Epithelial cell of proximal tubule (primary cell): Measurements from ENCODE around the gene ZNF385B. TPM values are rescaled to one million over a fixed set of nuclear protein-coding genes. Genes with fewer than 3 reads are reported as not detected.

ENCODE experiments used
- DNase-seq: peaks from one replicate; pipeline ENCODE4 v3.0.0-alpha.2; 2011; ENCODE audit warnings: low read depth
- H3K4me3 ChIP-seq: 2 replicates; pipeline ENCODE4 v1.5.1; 2011; ENCODE audit warnings: low read depth, mild to moderate bottlenecking, low read length
- total RNA-seq: library from RNA; depleted of rRNA; stranded (reverse); fragments of >200 nt; gene quantifications from 2 replicates; pipeline ENCODE4 v1.2.3, GENCODE V29; 2015
- TF ChIP-seq, protein P1 (sequence below): conservative IDR thresholded peaks from 2 replicates; pipeline ENCODE4 v1.5.1; 2012; ENCODE audit warnings: low read depth, mild to moderate bottlenecking, low read length

The ZNF385B gene
- total RNA-seq, 1 donor from 2014 or later: 0.69 TPM

DNA sequence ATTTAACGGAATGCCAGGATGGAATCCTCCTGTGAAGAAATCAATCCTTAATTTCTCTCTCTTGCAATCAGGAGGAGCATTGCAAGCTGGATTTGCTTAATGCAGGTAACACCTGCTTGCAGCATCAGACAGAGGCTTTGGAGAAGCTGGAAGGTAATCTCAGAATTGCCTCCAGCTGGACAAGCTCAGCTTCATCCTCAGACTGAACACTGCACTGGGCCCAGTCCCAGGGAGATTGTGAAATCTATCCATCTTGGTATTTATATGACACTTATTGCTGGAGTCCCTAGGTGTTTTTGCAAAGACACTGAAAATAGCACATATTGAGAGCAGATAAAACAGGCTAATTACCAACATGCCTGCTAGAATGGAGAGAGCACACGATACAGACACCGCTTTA lies 417.4 kb downstream of the ZNF385B start:
- no peak overlapping the region for H3K4me3 ChIP-seq
- DNase-seq: no peak
- TF ChIP-seq, protein P1, sequence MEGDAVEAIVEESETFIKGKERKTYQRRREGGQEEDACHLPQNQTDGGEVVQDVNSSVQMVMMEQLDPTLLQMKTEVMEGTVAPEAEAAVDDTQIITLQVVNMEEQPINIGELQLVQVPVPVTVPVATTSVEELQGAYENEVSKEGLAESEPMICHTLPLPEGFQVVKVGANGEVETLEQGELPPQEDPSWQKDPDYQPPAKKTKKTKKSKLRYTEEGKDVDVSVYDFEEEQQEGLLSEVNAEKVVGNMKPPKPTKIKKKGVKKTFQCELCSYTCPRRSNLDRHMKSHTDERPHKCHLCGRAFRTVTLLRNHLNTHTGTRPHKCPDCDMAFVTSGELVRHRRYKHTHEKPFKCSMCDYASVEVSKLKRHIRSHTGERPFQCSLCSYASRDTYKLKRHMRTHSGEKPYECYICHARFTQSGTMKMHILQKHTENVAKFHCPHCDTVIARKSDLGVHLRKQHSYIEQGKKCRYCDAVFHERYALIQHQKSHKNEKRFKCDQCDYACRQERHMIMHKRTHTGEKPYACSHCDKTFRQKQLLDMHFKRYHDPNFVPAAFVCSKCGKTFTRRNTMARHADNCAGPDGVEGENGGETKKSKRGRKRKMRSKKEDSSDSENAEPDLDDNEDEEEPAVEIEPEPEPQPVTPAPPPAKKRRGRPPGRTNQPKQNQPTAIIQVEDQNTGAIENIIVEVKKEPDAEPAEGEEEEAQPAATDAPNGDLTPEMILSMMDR: no peak

- TF ChIP-seq, protein P1: no peak
- DNase-seq: no peak
- no peak overlapping the region for H3K4me3 ChIP-seq
Measured at GRCh38 chr2:179443180-179443579, 418.2 kb downstream of the ZNF385B start.

GRCh38 chr2:179442206-179442605 lies 419.2 kb downstream of the ZNF385B start:
- DNase-seq: no peak
- TF ChIP-seq, protein P1: no peak
- H3K4me3 ChIP-seq: no peak overlapping the region

DNA sequence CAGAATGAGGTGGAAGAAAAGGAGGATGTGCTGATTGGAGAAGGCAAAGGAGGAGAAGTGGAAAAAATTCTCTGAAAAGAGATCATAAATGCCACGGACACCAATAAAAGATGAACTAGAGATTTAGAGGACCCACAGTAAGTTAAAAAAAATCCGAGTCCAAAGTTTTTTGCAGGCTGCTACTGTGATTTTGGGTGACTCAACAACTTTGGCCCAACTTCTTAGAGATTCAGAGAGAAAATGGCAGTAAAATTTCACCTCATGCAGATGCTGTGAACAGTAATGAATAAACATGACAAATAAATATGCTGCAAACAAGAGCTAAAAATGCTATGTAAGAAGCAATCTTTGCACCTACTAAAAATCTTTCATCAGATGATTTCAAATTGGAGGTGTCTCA lies 419.9 kb downstream of the ZNF385B start:
- TF ChIP-seq, protein P1: no peak

DNA sequence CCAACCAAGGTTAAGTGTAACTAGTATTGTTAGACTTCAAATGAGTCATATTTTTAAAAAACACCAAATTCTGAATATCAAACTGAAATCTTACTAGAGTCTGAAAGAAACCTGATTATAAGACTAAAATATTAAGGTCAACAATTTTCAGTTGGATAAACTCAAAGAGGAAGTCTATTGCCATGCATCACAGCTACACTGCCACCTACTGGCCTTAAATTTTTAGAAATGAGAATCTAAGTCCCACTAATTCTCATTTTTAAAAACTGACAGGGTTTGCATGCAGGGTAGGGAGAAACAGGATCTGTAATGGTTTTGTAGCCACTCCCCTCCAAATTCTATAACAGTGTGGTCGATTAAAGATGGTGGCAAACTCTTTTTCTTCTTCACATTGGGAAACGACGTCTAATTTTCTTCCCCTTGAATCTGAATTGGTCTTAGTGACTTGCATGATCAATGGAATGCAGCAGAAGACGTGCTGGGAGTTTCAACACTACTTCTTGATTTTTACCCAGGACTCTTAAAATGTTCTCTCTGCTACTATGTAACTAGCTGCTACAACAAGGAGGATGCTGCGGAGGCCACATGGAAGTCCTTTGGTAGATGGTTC lies 420.7 kb downstream of the ZNF385B start:
- no peak overlapping the region for H3K4me3 ChIP-seq
- DNase-seq: no peak
- TF ChIP-seq, protein P1: peak; percentile 68

More for the DNA sequence above, 419.9 kb downstream of the ZNF385B start:
- DNase-seq: no peak
- H3K4me3 ChIP-seq: no peak overlapping the region

DNA sequence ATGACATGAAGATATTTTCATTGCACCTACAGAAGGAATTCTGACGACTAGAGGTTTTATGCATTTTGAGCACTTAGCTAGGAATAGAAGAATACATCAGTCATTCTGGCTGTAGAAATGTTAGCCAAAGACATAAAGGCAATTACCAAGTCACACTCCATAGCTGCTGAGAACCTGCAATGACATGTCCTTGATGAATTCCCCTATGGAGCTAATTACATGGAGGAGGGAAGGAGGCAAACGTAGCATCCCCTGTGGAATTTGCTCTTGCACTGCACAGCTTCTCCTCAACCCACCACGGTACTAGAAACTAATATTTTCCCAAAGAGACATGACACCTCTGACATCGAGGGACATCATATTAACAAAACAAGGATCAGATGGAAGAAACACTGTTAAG lies 422.8 kb downstream of the ZNF385B start:
- DNase-seq: no peak
- TF ChIP-seq, protein P1: no peak
- H3K4me3 ChIP-seq: no peak overlapping the region

DNA sequence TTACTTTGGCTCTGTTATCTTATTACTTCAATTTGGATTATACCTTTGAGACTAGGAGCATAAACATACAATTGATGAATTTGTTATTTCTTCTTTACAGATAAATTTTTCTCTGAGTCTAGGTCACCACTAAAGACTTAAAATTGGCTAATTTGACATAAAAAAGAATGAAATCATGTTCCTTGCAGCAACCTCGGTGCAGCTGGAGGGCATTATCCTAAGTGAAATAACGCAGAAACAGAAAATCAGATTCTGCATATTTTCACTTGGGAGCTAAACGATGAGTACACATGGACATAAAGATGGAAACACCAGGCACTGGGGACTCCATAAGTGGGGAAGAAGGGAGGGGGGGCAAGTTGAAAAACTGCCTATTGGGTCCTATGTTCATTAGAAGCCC lies 424.0 kb downstream of the ZNF385B start:
- H3K4me3 ChIP-seq: no peak overlapping the region
- TF ChIP-seq, protein P1: no peak
- no peak for DNase-seq
